CD4-positive, alpha-beta T cell (primary cell): Measurements from ENCODE around the gene CDKAL1. TPM values are rescaled to one million over a fixed set of nuclear protein-coding genes. Genes with fewer than 3 reads are reported as not detected.
A peak's percentile ranks its signal among the peaks of the same experiment; 100 is the strongest.

Source experiments
- ATAC-seq: fragments of 200-7000 bp; cut with Tn5 transposase; one replicate; pipeline ENCODE4 v1.10.0; 2022; ENCODE audit warnings: mild to moderate bottlenecking; ENCODE audit not compliant: poor library complexity
- CTCF ChIA-PET: fragments of 350-600 bp; sonication (Branson Sonifier 250); formaldehyde crosslinking; loops from one replicate; lab custom pipeline; 2021; ENCODE audit warnings: antibody characterized with exemption, inconsistent platforms; lab: Charles Lee
- POLR2A ChIA-PET: fragments of 350-600 bp; sonication (Branson Sonifier 250); formaldehyde crosslinking; loops from one replicate; lab custom pipeline; 2021; ENCODE audit warnings: antibody characterized with exemption, inconsistent platforms; lab: Charles Lee
- DNase-seq, 14 experiments: peaks; one replicate each; pipeline ENCODE4 v3.0.0-alpha.2; 2013 to 2020; ENCODE audit warnings: mixed read lengths in 2 of 14
- H3K27ac ChIP-seq, 2 donors: one replicate each; pipeline versions ENCODE4 v1.5.1 to v1.7.0; 2013; ENCODE audit warnings: low read length in 2 of 2, low read depth in 1 of 2, mild to moderate bottlenecking in 1 of 2
- H3K27me3 ChIP-seq, 2 experiments: 1 replicate in 1 of 2; 2 replicates in 1 of 2; pipeline versions ENCODE4 v1.6.1 to v1.7.0; 2013; ENCODE audit warnings: low read length in 2 of 2, control low read depth in 1 of 2, mild to moderate bottlenecking in 1 of 2, moderate library complexity in 1 of 2; ENCODE audit not compliant: insufficient read depth in 2 of 2, control insufficient read depth in 1 of 2
- H3K36me3 ChIP-seq: one replicate; pipeline ENCODE4 v1.6.1; 2013; ENCODE audit warnings: low read length, control low read depth; ENCODE audit not compliant: insufficient read depth
- H3K4me1 ChIP-seq: one replicate; pipeline ENCODE4 v1.6.1; 2013; ENCODE audit warnings: low read length, control low read depth; ENCODE audit not compliant: insufficient read depth
- H3K4me3 ChIP-seq: one replicate; pipeline ENCODE4 v1.5.1; 2013; ENCODE audit warnings: mild to moderate bottlenecking, low read length, moderate library complexity
- H3K9me3 ChIP-seq, 2 experiments: 1 replicate in 1 of 2; 2 replicates in 1 of 2; pipeline versions ENCODE4 v1.6.1 to v1.7.0; 2013; ENCODE audit warnings: low read length in 2 of 2, mild to moderate bottlenecking in 2 of 2, control low read depth in 1 of 2, moderate library complexity in 1 of 2; ENCODE audit not compliant: control insufficient read depth in 1 of 2, insufficient read depth in 1 of 2
- H3K27ac Mint-ChIP-seq: one replicate; pipeline ENCODE4 v1.8.0; 2020; ENCODE audit warnings: mixed read lengths
- H3K27me3 Mint-ChIP-seq: one replicate; pipeline ENCODE4 v1.8.0; 2021; ENCODE audit warnings: mixed read lengths
- H3K36me3 Mint-ChIP-seq: one replicate; pipeline ENCODE4 v1.8.0; 2021; ENCODE audit warnings: low read depth, mixed read lengths
- H3K4me1 Mint-ChIP-seq: one replicate; pipeline ENCODE4 v1.8.0; 2021; ENCODE audit warnings: low read depth, mixed read lengths
- H3K4me3 Mint-ChIP-seq: one replicate; pipeline ENCODE4 v1.8.0; 2020; ENCODE audit warnings: mild to moderate bottlenecking, mixed read lengths
- H3K9me3 Mint-ChIP-seq: one replicate; pipeline ENCODE4 v1.8.0; 2020; ENCODE audit warnings: mixed read lengths
- CTCF ChIP-seq: fragments of 200-600 bp; IDR thresholded peaks from one replicate; pipeline ENCODE4 v1.8.0; 2022; ENCODE audit warnings: antibody characterized with exemption, mild to moderate bottlenecking
- intact Hi-C, 2 experiments: fragments of 100-400 bp; cut with DNase I in 1 of 2; cut with micrococcal nuclease in 1 of 2; formaldehyde crosslinking; loops; one replicate each; pipeline versions ENCODE4 v1.15.1 to v1.9.0; 2023 to 2025; cut with DNase I, micrococcal nuclease
- total RNA-seq, 174 experiments: library from RNA in 2 of 174; stranded (reverse) in 2 of 174; gene quantifications; one replicate each; pipeline ENCODE4 v1.2.3 and lab custom pipeline; 2021 to 2026

The CDKAL1 gene
- total RNA-seq, 2 experiments from 2014 or later: 21.3 to 23.9 TPM

- H3K4me3 ChIP-seq: no peak overlapping the region
- Mint-ChIP-seq H3K36me3 (peaks cover 41% of the 10 kb centered on the region), H3K27ac (no peak overlapping the region), H3K27me3 (no peaks in the 10 kb centered on the region), H3K9me3 (no peaks in the 10 kb centered on the region), H3K4me3 (no peak overlapping the region), H3K4me1 (peaks cover 10% of the 10 kb centered on the region)
- no peaks in the 10 kb centered on the region for H3K4me1 ChIP-seq
- ChIA-PET POLR2A (interaction anchor here (0.7 kb wide), 1 partner anchor 40 kb away, joined by 3 read pairs; no protein-coding TSS in a partner anchor), CTCF (no interaction called here)
- ATAC-seq (no peak), DNase-seq (no peak)
- H3K36me3 ChIP-seq: peaks cover 12% of the 10 kb centered on the region
- intact Hi-C loops: no loop called here
- TF ChIP-seq CTCF: no peak
- H3K27ac ChIP-seq: no peak overlapping the region
- H3K9me3 ChIP-seq: no peaks in the 10 kb centered on the region
- H3K27me3 ChIP-seq: no peaks in the 10 kb centered on the region
Measured at GRCh38 chr6:20559924-20560551, 25.8 kb downstream of the CDKAL1 start.

GRCh38 chr6:20563377-20563776 lies 29.1 kb downstream of the CDKAL1 start:
- H3K4me1 ChIP-seq: no peaks in the 10 kb centered on the region
- Mint-ChIP-seq H3K27ac (no peak overlapping the region), H3K9me3 (no peaks in the 10 kb centered on the region), H3K27me3 (no peaks in the 10 kb centered on the region), H3K4me1 (peaks cover 16% of the 10 kb centered on the region), H3K4me3 (no peak overlapping the region), H3K36me3 (peaks cover 30% of the 10 kb centered on the region)
- ChIA-PET POLR2A (interaction anchor here (0.9 to 1.0 kb wide), 2 partner anchors 1025 to 1033 kb away, joined by 3 to 5 read pairs; no protein-coding TSS in a partner anchor), CTCF (interaction anchor here (0.9 to 2.5 kb wide), 4 partner anchors 13 to 1026 kb away, joined by 3 to 12 read pairs (median 7); partner anchors contain the start of gene CDKAL1)
- no peaks in the 10 kb centered on the region for H3K9me3 ChIP-seq
- TF ChIP-seq CTCF: no peak
- peaks cover 5% of the 10 kb centered on the region for H3K36me3 ChIP-seq
- no peaks in the 10 kb centered on the region for H3K27me3 ChIP-seq
- intact Hi-C loops: no loop called here
- no peak overlapping the region for H3K27ac ChIP-seq
- no peak overlapping the region for H3K4me3 ChIP-seq
- no peak for ATAC-seq
- no peak for DNase-seq

GRCh38 chr6:20564269-20564668 lies 30.0 kb downstream of the CDKAL1 start:
- POLR2A ChIA-PET: interaction anchor here (0.6 to 1.3 kb wide), 7 partner anchors 16 to 1032 kb away, joined by 3 to 9 read pairs (median 4); partner anchors contain the start of genes CDKAL1 and SOX4
- H3K4me3 ChIP-seq: no peak overlapping the region

More at GRCh38 chr6:20564269-20564668, 30.0 kb downstream of the CDKAL1 start:
- CTCF ChIA-PET: interaction anchor here (0.7 to 2.5 kb wide), 6 partner anchors 9 to 1025 kb away, joined by 3 to 12 read pairs (median 4); partner anchors contain the start of gene CDKAL1
- ATAC-seq: no peak
- no peak overlapping the region for H3K4me3 Mint-ChIP-seq
- Histone ChIP-seq H3K36me3 (peaks cover 3% of the 10 kb centered on the region), H3K27ac (no peak overlapping the region), H3K4me1 (no peaks in the 10 kb centered on the region), H3K9me3 (no peaks in the 10 kb centered on the region), H3K27me3 (no peaks in the 10 kb centered on the region)
- peaks cover 30% of the 10 kb centered on the region for H3K36me3 Mint-ChIP-seq
- no peak overlapping the region for H3K27ac Mint-ChIP-seq
- intact Hi-C loops: loop anchor here (1.0 kb wide), 1 partner anchor 1025 kb away; no protein-coding TSS in a partner anchor
- H3K9me3 Mint-ChIP-seq: no peaks in the 10 kb centered on the region
- TF ChIP-seq CTCF: peak; percentile 70
- no peaks in the 10 kb centered on the region for H3K27me3 Mint-ChIP-seq
- peak in 3 of 14 experiments; percentile 36 to 48 (median 36) for DNase-seq
- peaks cover 18% of the 10 kb centered on the region for H3K4me1 Mint-ChIP-seq
